HG03097 (cell line): ENCODE results near the gene ACOT6.
"Not testable (repeated sequence)": the region's sequence is repeated elsewhere in the genome, so short reads cannot be mapped to it uniquely, and the experiment has no call there.

Experiments used
- ATAC-seq: cut with Tn5 transposase; IDR thresholded peaks from one replicate; pipeline ENCODE4 v1.9.1; 2021; ENCODE audit not compliant: unreplicated experiment, low FRiP score

ACOT6 gene

GRCh38 chr14:73591690-73592449, 20.4 kb upstream of the ACOT6 start, which contains the start of gene ACOT4:
Gene ACOT4 (plus strand): TSS chr14:73591873. CDS start chr14:73591960, 87 bp downstream.
- no peak for ATAC-seq

- ATAC-seq, result no peak
Observed at GRCh38 chr14:73594491-73594890, 17.8 kb upstream of the ACOT6 start.

GRCh38 chr14:73599499-73599898, 12.8 kb upstream of the ACOT6 start:
- no peak for ATAC-seq

GRCh38 chr14:73602994-73603393, 9.3 kb upstream of the ACOT6 start:
- no peak for ATAC-seq

GRCh38 chr14:73606271-73606670, 6.0 kb upstream of the ACOT6 start:
- no peak for ATAC-seq

- no peak for ATAC-seq
Observed at GRCh38 chr14:73607241-73607640, 5.1 kb upstream of the ACOT6 start.

- no peak for ATAC-seq
Observed at GRCh38 chr14:73610687-73611086, 1.6 kb upstream of the ACOT6 start.

- no peak for ATAC-seq
Observed at GRCh38 chr14:73613046-73613383, 698 bp downstream of the ACOT6 start.

- ATAC-seq, result no peak
Observed at GRCh38 chr14:73613419-73613963, 1.2 kb downstream of the ACOT6 start.

GRCh38 chr14:73616831-73617230, 4.5 kb downstream of the ACOT6 start:
- ATAC-seq, result no peak

GRCh38 chr14:73619524-73619923, 7.2 kb downstream of the ACOT6 start:
- ATAC-seq, result no peak

- ATAC-seq, result no peak
Observed at GRCh38 chr14:73620268-73620667, 8.0 kb downstream of the ACOT6 start.

- ATAC-seq, result no peak
Observed at GRCh38 chr14:73623504-73624054, 11.3 kb downstream of the ACOT6 start.

- ATAC-seq, result no peak
Observed at GRCh38 chr14:73625706-73626105, 13.4 kb downstream of the ACOT6 start.

- no peak for ATAC-seq
Observed at GRCh38 chr14:73627151-73627558, 14.8 kb downstream of the ACOT6 start.

GRCh38 chr14:73630009-73630780, 17.9 kb downstream of the ACOT6 start:
- no peak for ATAC-seq

- ATAC-seq, result no peak
Observed at GRCh38 chr14:73633116-73634010, 21.0 kb downstream of the ACOT6 start.

GRCh38 chr14:73634011-73634833, 21.9 kb downstream of the ACOT6 start:
- no peak for ATAC-seq

GRCh38 chr14:73636355-73636754, 24.0 kb downstream of the ACOT6 start:
- not testable (repeated sequence) for ATAC-seq

- no peak for ATAC-seq
Observed at GRCh38 chr14:73637830-73638229, 25.5 kb downstream of the ACOT6 start.
